Measurements from ENCODE around the gene NFIL3.

Gene NFIL3

GRCh38 chr9:91417602-91418214 lies 5.9 kb downstream of the NFIL3 start:
- Histone ChIP-seq H3K27me3 (replicated peaks; ENCODE audit: insufficient read depth, low read length) (no peaks in the 10 kb centered on the region), H3K79me2 (ENCODE audit: low read length) (peaks cover 100% of the 10 kb centered on the region), H3K9me3 (replicated peaks; ENCODE audit: insufficient read depth, low read length) (no peaks in the 10 kb centered on the region), H4K20me1 (ENCODE audit: insufficient read depth, low read length) (peaks cover 73% of the 10 kb centered on the region), H3K4me1 (ENCODE audit: low read length) (peaks cover 45% of the 10 kb centered on the region), H3K36me3 (replicated peaks; ENCODE audit: insufficient read depth, low read length) (no peaks in the 10 kb centered on the region; the same call in 1 of the 2 replicates), H3K4me2 (ENCODE audit: low read depth, low read length) (peak overlapping the region; percentile 89), H3K9me2 (replicated peaks; ENCODE audit: insufficient read depth, low read length) (no peaks in the 10 kb centered on the region), H3K9ac (ENCODE audit: low read length) (no peak overlapping the region; the same call in 1 of the 2 replicates), H3K27ac (ENCODE audit: low read length) (no peak overlapping the region), H3K4me3 (ENCODE audit: low read length) (no peak overlapping the region; the same call in 1 of the 2 replicates), H2AFZ (ENCODE audit: low read length) (no peak overlapping the region), H3F3A (ENCODE audit: insufficient read depth, low read length) (peaks cover 39% of the 10 kb centered on the region)
- DNase-seq, result no peak
- no peak for TF ChIP-seq EZH2 (optimal IDR thresholded peaks at IDR 0.05; ENCODE audit: low read depth, low read length)

GRCh38 chr9:91416096-91416712 lies 7.4 kb downstream of the NFIL3 start:
- Histone ChIP-seq H3K9me2 (replicated peaks; ENCODE audit: insufficient read depth, low read length) (no peaks in the 10 kb centered on the region), H4K20me1 (ENCODE audit: insufficient read depth, low read length) (peaks cover 77% of the 10 kb centered on the region), H3K4me2 (ENCODE audit: low read depth, low read length) (no peak overlapping the region), H3K9me3 (replicated peaks; ENCODE audit: insufficient read depth, low read length) (no peaks in the 10 kb centered on the region), H3K79me2 (ENCODE audit: low read length) (peaks cover 100% of the 10 kb centered on the region), H3K4me1 (ENCODE audit: low read length) (peaks cover 50% of the 10 kb centered on the region), H3K9ac (ENCODE audit: low read length) (no peak overlapping the region), H3K27me3 (replicated peaks; ENCODE audit: insufficient read depth, low read length) (no peaks in the 10 kb centered on the region), H3K27ac (ENCODE audit: low read length) (no peak overlapping the region), H3K4me3 (ENCODE audit: low read length) (no peak overlapping the region), H3K36me3 (replicated peaks; ENCODE audit: insufficient read depth, low read length) (no peaks in the 10 kb centered on the region; the same call in 1 of the 2 replicates), H2AFZ (ENCODE audit: low read length) (no peak overlapping the region), H3F3A (ENCODE audit: insufficient read depth, low read length) (peaks cover 28% of the 10 kb centered on the region)
- TF ChIP-seq EZH2 (optimal IDR thresholded peaks at IDR 0.05; ENCODE audit: low read depth, low read length) (no peak), CTCF (IDR thresholded peaks at IDR 0.05; ENCODE audit: low read length) (no peak), EZH2phosphoT487 (IDR thresholded peaks at IDR 0.05; ENCODE audit: low read length) (no peak)
- no peak for DNase-seq

- peaks cover 21% of the 10 kb centered on the region for H3F3A ChIP-seq (ENCODE audit: insufficient read depth, low read length)
- peaks cover 55% of the 10 kb centered on the region for H3K4me1 ChIP-seq (ENCODE audit: low read length)
- H3K4me2 ChIP-seq (ENCODE audit: low read depth, low read length), result no peak overlapping the region
- H3K4me3 ChIP-seq (ENCODE audit: low read length), result no peak overlapping the region
- H3K9me3 ChIP-seq (replicated peaks; ENCODE audit: insufficient read depth, low read length), result no peaks in the 10 kb centered on the region
- peaks cover 100% of the 10 kb centered on the region for H3K79me2 ChIP-seq (ENCODE audit: low read length)
- H3K36me3 ChIP-seq (replicated peaks; ENCODE audit: insufficient read depth, low read length), result peaks cover 1% of the 10 kb centered on the region; the same call in 1 of the 2 replicates
- H4K20me1 ChIP-seq (ENCODE audit: insufficient read depth, low read length), result peaks cover 86% of the 10 kb centered on the region
- H3K9ac ChIP-seq (ENCODE audit: low read length), result no peak overlapping the region
- no peak for TF ChIP-seq EZH2phosphoT487 (IDR thresholded peaks at IDR 0.05; ENCODE audit: low read length)
- TF ChIP-seq EZH2 (optimal IDR thresholded peaks at IDR 0.05; ENCODE audit: low read depth, low read length), result no peak
- no peak for TF ChIP-seq CTCF (IDR thresholded peaks at IDR 0.05; ENCODE audit: low read length)
- H3K27ac ChIP-seq (ENCODE audit: low read length), result no peak overlapping the region
- no peak for DNase-seq
- no peak overlapping the region for H2AFZ ChIP-seq (ENCODE audit: low read length)
- H3K9me2 ChIP-seq (replicated peaks; ENCODE audit: insufficient read depth, low read length), result no peaks in the 10 kb centered on the region
- no peaks in the 10 kb centered on the region for H3K27me3 ChIP-seq (replicated peaks; ENCODE audit: insufficient read depth, low read length)
Observed at GRCh38 chr9:91415290-91415689, 8.3 kb downstream of the NFIL3 start.

GRCh38 chr9:91412941-91413340 lies 10.7 kb downstream of the NFIL3 start:
- H3K4me1 ChIP-seq (ENCODE audit: low read length), result peaks cover 38% of the 10 kb centered on the region
- H4K20me1 ChIP-seq (ENCODE audit: insufficient read depth, low read length), result peaks cover 83% of the 10 kb centered on the region
- TF ChIP-seq CTCF (IDR thresholded peaks at IDR 0.05; ENCODE audit: low read length) (no peak), EZH2phosphoT487 (IDR thresholded peaks at IDR 0.05; ENCODE audit: low read length) (no peak), EZH2 (optimal IDR thresholded peaks at IDR 0.05; ENCODE audit: low read depth, low read length) (no peak)
- H3K4me3 ChIP-seq (ENCODE audit: low read length), result no peak overlapping the region
- no peak for DNase-seq
- peaks cover 98% of the 10 kb centered on the region for H3K79me2 ChIP-seq (ENCODE audit: low read length)
- no peak overlapping the region for H3K4me2 ChIP-seq (ENCODE audit: low read depth, low read length)
- H3K9ac ChIP-seq (ENCODE audit: low read length), result no peak overlapping the region
- no peak overlapping the region for H2AFZ ChIP-seq (ENCODE audit: low read length)
- H3K27me3 ChIP-seq (replicated peaks; ENCODE audit: insufficient read depth, low read length), result no peaks in the 10 kb centered on the region
- peaks cover 20% of the 10 kb centered on the region for H3K36me3 ChIP-seq (replicated peaks; ENCODE audit: insufficient read depth, low read length)
- H3K27ac ChIP-seq (ENCODE audit: low read length), result no peak overlapping the region
- no peaks in the 10 kb centered on the region for H3K9me3 ChIP-seq (replicated peaks; ENCODE audit: insufficient read depth, low read length)
- peaks cover 17% of the 10 kb centered on the region for H3F3A ChIP-seq (ENCODE audit: insufficient read depth, low read length)
- no peaks in the 10 kb centered on the region for H3K9me2 ChIP-seq (replicated peaks; ENCODE audit: insufficient read depth, low read length)

Measured in MM.1S (cell line).